ENCODE results near the gene EMX1. TPM values are rescaled to one million over a fixed set of nuclear protein-coding genes. Genes with fewer than 3 reads are reported as not detected.

Gene EMX1
- total and polyA plus RNA-seq, 2 of the 13 experiments (the other 11 are each of a cell fraction or from before 2014, with no cell fraction given): 0.62 to 4.9 TPM

GRCh38 chr2:72888438-72889202, 28.7 kb upstream of the EMX1 start (continued):
- TF ChIP-seq, protein P1, sequence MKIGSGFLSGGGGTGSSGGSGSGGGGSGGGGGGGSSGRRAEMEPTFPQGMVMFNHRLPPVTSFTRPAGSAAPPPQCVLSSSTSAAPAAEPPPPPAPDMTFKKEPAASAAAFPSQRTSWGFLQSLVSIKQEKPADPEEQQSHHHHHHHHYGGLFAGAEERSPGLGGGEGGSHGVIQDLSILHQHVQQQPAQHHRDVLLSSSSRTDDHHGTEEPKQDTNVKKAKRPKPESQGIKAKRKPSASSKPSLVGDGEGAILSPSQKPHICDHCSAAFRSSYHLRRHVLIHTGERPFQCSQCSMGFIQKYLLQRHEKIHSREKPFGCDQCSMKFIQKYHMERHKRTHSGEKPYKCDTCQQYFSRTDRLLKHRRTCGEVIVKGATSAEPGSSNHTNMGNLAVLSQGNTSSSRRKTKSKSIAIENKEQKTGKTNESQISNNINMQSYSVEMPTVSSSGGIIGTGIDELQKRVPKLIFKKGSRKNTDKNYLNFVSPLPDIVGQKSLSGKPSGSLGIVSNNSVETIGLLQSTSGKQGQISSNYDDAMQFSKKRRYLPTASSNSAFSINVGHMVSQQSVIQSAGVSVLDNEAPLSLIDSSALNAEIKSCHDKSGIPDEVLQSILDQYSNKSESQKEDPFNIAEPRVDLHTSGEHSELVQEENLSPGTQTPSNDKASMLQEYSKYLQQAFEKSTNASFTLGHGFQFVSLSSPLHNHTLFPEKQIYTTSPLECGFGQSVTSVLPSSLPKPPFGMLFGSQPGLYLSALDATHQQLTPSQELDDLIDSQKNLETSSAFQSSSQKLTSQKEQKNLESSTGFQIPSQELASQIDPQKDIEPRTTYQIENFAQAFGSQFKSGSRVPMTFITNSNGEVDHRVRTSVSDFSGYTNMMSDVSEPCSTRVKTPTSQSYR (CRISPR knock-in tag; IDR thresholded peaks at IDR 0.05; ENCODE audit: borderline replicate concordance): peak; percentile 39; the same call in 1 of the 2 replicates
- TF ChIP-seq, protein P2, sequence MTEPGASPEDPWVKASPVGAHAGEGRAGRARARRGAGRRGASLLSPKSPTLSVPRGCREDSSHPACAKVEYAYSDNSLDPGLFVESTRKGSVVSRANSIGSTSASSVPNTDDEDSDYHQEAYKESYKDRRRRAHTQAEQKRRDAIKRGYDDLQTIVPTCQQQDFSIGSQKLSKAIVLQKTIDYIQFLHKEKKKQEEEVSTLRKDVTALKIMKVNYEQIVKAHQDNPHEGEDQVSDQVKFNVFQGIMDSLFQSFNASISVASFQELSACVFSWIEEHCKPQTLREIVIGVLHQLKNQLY (CRISPR knock-in tag; IDR thresholded peaks at IDR 0.05): no peak
- TF ChIP-seq GLI4 (CRISPR knock-in tag; IDR thresholded peaks at IDR 0.05; ENCODE audit: borderline replicate concordance): no peak
- TF ChIP-seq ZNF660 (CRISPR knock-in tag; IDR thresholded peaks at IDR 0.05; ENCODE audit: borderline replicate concordance, low read depth): no peak
- no peak for TF ChIP-seq JDP2 (CRISPR knock-in tag; IDR thresholded peaks at IDR 0.05; ENCODE audit: borderline replicate concordance)
- no peak for TF ChIP-seq ZNF556 (CRISPR knock-in tag; IDR thresholded peaks at IDR 0.05; ENCODE audit: borderline replicate concordance)
- peak; percentile 30; the same call in 1 of the 2 replicates for TF ChIP-seq ESRRA (CRISPR knock-in tag; IDR thresholded peaks at IDR 0.05; ENCODE audit: low read depth)
- no peak for TF ChIP-seq JUN (CRISPR knock-in tag; IDR thresholded peaks at IDR 0.05)
- no peak for TF ChIP-seq GATA4 (IDR thresholded peaks at IDR 0.05; ENCODE audit: borderline replicate concordance, low read depth)
- no peak for TF ChIP-seq RBM22 (optimal IDR thresholded peaks at IDR 0.05; ENCODE audit: low read length)
- no peak for TF ChIP-seq SNAPC5 (CRISPR knock-in tag; IDR thresholded peaks at IDR 0.05; ENCODE audit: borderline replicate concordance)
- TF ChIP-seq TOPORS (CRISPR knock-in tag; IDR thresholded peaks at IDR 0.05): peak; percentile 45; the same call in 1 of the 2 replicates
- TF ChIP-seq KLF13 (CRISPR knock-in tag; IDR thresholded peaks at IDR 0.05): no peak; the same call in 1 of the 2 replicates
- peak; percentile 90 for TF ChIP-seq SOX13 (IDR thresholded peaks at IDR 0.05)
- TF ChIP-seq SOX13 (CRISPR knock-in tag; conservative IDR thresholded peaks at IDR 0.05 in 1 of 2, IDR thresholded peaks at IDR 0.05 in 1 of 2): peak in 1 of 2 experiments; percentile 98; a peak in 2 of 4 replicates
- no peak for TF ChIP-seq FOXO1 (CRISPR knock-in tag; IDR thresholded peaks at IDR 0.05)
- TF ChIP-seq, protein P3, sequence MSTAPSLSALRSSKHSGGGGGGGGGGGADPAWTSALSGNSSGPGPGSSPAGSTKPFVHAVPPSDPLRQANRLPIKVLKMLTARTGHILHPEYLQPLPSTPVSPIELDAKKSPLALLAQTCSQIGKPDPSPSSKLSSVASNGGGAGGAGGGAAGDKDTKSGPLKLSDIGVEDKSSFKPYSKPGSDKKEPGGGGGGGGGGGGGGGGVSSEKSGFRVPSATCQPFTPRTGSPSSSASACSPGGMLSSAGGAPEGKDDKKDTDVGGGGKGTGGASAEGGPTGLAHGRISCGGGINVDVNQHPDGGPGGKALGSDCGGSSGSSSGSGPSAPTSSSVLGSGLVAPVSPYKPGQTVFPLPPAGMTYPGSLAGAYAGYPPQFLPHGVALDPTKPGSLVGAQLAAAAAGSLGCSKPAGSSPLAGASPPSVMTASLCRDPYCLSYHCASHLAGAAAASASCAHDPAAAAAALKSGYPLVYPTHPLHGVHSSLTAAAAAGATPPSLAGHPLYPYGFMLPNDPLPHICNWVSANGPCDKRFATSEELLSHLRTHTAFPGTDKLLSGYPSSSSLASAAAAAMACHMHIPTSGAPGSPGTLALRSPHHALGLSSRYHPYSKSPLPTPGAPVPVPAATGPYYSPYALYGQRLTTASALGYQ (CRISPR knock-in tag; IDR thresholded peaks at IDR 0.05): no peak
- peak; percentile 74; the same call in 1 of the 2 replicates for TF ChIP-seq BRD4 (CRISPR knock-in tag; IDR thresholded peaks at IDR 0.05)
- TF ChIP-seq PITX1 (CRISPR knock-in tag; IDR thresholded peaks at IDR 0.05): no peak; the same call in 1 of the 2 replicates
- no peak for TF ChIP-seq ZFP82 (CRISPR knock-in tag; IDR thresholded peaks at IDR 0.05; ENCODE audit: borderline replicate concordance)
- TF ChIP-seq, protein P4, sequence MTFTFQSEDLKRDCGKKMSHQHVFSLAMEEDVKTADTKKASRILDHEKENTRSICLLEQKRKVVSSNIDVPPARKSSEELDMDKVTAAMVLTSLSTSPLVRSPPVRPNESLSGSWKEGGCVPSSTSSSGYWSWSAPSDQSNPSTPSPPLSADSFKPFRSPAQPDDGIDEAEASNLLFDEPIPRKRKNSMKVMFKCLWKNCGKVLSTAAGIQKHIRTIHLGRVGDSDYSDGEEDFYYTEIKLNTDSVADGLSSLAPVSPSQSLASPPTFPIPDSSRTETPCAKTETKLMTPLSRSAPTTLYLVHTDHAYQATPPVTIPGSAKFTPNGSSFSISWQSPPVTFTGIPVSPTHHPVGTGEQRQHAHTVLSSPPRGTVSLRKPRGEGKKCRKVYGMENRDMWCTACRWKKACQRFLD (CRISPR knock-in tag; IDR thresholded peaks at IDR 0.05; ENCODE audit: borderline replicate concordance): no peak
- TF ChIP-seq ZNF674 (CRISPR knock-in tag; IDR thresholded peaks at IDR 0.05; ENCODE audit: low read depth): no peak
- TF ChIP-seq ZSCAN22 (CRISPR knock-in tag; IDR thresholded peaks at IDR 0.05): no peak

Measured in HepG2 (cell line).